Measurements from ENCODE around the gene PIAS4. TPM values are rescaled to one million over a fixed set of nuclear protein-coding genes. Genes with fewer than 3 reads are reported as not detected.
A peak's percentile ranks its signal among the peaks of the same experiment; 100 is the strongest.

Gene PIAS4
- total RNA-seq, 3 donors from 2014 or later = 9.4 to 17.0 (median 15.7) TPM

GRCh38 chr19:3975144-3975543 lies 32.4 kb upstream of the PIAS4 start:
- no peaks in the 10 kb centered on the region for H3K9me3 ChIP-seq
- intact Hi-C loops (cut with DNase I; ENCODE audit: low total_unique reads) = no loop called here
- no peaks in the 10 kb centered on the region for H3K4me1 ChIP-seq
- DNase-seq (ENCODE audit: low spot score in 2 of 2) = no peak
- no peaks in the 10 kb centered on the region for H3K27me3 ChIP-seq
- H3K4me3 ChIP-seq = no peak overlapping the region
- H3K27ac ChIP-seq = no peak overlapping the region
- TF ChIP-seq POLR2AphosphoS5 (IDR thresholded peaks at IDR 0.05) (no peak), CTCF (IDR thresholded peaks at IDR 0.05) (no peak), POLR2A (IDR thresholded peaks at IDR 0.05) (no peak)
- H3K36me3 ChIP-seq = peaks cover 15% of the 10 kb centered on the region

GRCh38 chr19:3975637-3976087 lies 31.9 kb upstream of the PIAS4 start:
- no peaks in the 10 kb centered on the region for H3K9me3 ChIP-seq
- intact Hi-C loops (cut with DNase I; ENCODE audit: low total_unique reads) = no loop called here
- H3K36me3 ChIP-seq = peaks cover 21% of the 10 kb centered on the region
- H3K27me3 ChIP-seq = no peaks in the 10 kb centered on the region
- TF ChIP-seq POLR2AphosphoS5 (IDR thresholded peaks at IDR 0.05) (peak in 2 of 3 donors; percentile 29 to 32), CTCF (IDR thresholded peaks at IDR 0.05) (no peak), POLR2A (IDR thresholded peaks at IDR 0.05) (no peak)
- H3K4me3 ChIP-seq = no peak overlapping the region
- no peaks in the 10 kb centered on the region for H3K4me1 ChIP-seq
- DNase-seq (ENCODE audit: low spot score in 2 of 2) = no peak
- H3K27ac ChIP-seq = no peak overlapping the region

GRCh38 chr19:3976495-3977241 lies 30.9 kb upstream of the PIAS4 start:
- H3K4me1 ChIP-seq = no peaks in the 10 kb centered on the region
- H3K9me3 ChIP-seq = no peaks in the 10 kb centered on the region
- TF ChIP-seq POLR2AphosphoS5 (IDR thresholded peaks at IDR 0.05) = no peak
- TF ChIP-seq POLR2A (IDR thresholded peaks at IDR 0.05) = no peak
- TF ChIP-seq CTCF (IDR thresholded peaks at IDR 0.05) = no peak
- H3K36me3 ChIP-seq = peaks cover 31% of the 10 kb centered on the region
- peak in 1 of 2 donors; percentile 25 for DNase-seq (ENCODE audit: low spot score in 2 of 2)
- no peak overlapping the region for H3K27ac ChIP-seq
- no peaks in the 10 kb centered on the region for H3K27me3 ChIP-seq
- no peak overlapping the region for H3K4me3 ChIP-seq
- intact Hi-C loops (cut with DNase I; ENCODE audit: low total_unique reads) = no loop called here

GRCh38 chr19:3977242-3978143 lies 30.0 kb upstream of the PIAS4 start:
- Histone ChIP-seq H3K4me3 (no peak overlapping the region), H3K36me3 (peaks cover 36% of the 10 kb centered on the region), H3K4me1 (no peaks in the 10 kb centered on the region), H3K9me3 (no peaks in the 10 kb centered on the region), H3K27me3 (no peaks in the 10 kb centered on the region), H3K27ac (no peak overlapping the region)
- intact Hi-C loops (cut with DNase I; ENCODE audit: low total_unique reads) = no loop called here
- TF ChIP-seq CTCF (IDR thresholded peaks at IDR 0.05) (peak in 1 of 3 donors; percentile 13), POLR2AphosphoS5 (IDR thresholded peaks at IDR 0.05) (peak in 1 of 3 donors; percentile 23), POLR2A (IDR thresholded peaks at IDR 0.05) (no peak)
- peak in 1 of 2 donors; percentile 23 for DNase-seq (ENCODE audit: low spot score in 2 of 2)
